Body of pancreas (tissue), 4 donors: Measurements from ENCODE around the gene ILF2.
A peak's percentile ranks its signal among the peaks of the same experiment; 100 is the strongest.

Experiments
- CTCF ChIP-seq, 7 experiments: fragments of 450-650 bp in 4 of 7; fragments of 200-600 bp in 3 of 7; sonication (generic) in 3 of 7; IDR thresholded peaks; one replicate each; pipeline ENCODE4 v1.5.1; 2016 to 2019; ENCODE audit warnings: antibody characterized with exemption in 7 of 7
- POLR2A ChIP-seq, 3 donors: fragments of 450-650 bp; IDR thresholded peaks; one replicate each; pipeline ENCODE4 v1.6.1; 2016; ENCODE audit warnings: antibody characterized with exemption in 3 of 3, mild to moderate bottlenecking in 2 of 3

DNA sequence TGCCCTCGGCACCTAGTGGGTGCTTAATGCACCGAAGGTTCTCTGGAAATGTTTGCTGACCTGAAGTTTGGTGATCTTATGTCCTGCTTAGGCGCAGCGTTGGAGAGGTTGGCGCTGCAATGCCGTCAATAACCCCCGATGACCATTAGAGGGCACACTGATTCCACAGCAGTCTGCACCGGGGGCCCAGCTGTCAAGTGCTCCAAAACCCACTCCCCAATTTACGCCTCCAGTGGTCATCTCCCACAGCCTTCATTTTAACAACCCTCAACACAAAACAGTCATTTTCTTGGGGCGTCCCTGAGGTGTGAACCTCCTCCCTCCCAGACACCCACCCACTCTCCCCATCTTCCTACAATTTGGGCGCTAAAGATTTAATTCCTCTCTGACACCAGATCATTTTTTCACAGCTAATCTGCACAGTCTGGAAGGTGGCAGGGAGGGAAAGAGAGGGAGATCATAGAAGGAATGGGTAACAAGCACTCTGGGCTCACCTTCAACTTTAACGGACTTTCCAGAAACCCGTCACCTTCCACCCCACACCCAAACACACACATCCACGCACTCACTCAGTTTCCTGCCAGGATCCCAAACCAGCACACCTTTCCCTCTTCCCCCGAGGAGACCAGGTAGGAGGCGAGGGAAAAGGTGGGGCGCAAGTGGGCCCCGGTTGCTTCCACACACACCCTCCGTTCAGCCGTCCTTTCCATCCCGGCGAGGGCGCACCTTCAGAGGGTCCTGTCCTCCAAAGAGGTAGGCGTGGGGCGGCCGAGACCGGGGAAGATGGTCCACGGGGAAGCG lies 7.1 kb upstream of the ILF2 start:
- TF ChIP-seq CTCF (IDR thresholded peaks at IDR 0.05) (peak; percentile 45 to 91 (median 85)), POLR2A (IDR thresholded peaks at IDR 0.05) (no peak)
